DMS53 (cell line): ENCODE measurements around the gene IL10.
"Not testable (repeated sequence)": the region's sequence is repeated elsewhere in the genome, so short reads cannot be mapped to it uniquely, and the experiment has no call there.

Experiments
- DNase-seq: peaks from one replicate; lab custom pipeline; 2025; lab: John Stamatoyannopoulos, UW

The IL10 gene

DNA sequence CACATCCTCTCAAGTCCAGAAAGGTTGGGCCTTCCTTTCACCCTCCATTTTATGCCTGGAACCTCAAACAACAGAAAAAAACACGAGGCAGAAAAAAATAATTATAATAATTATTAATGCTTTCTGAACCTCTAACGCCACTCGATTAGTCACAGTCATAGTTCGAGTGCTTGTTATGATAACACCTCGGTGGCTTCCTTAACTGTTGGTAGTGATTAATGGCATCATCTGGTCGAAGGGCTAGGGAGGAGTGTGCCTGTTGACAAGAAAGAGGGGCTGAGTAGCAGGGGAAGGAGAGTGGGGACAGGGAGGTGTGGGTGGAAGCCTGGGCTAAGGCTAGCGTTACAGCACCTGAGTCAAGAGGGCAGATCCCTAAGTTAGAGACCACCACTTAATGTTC, 21.3 kb upstream of the IL10 start:
- no peak for DNase-seq

DNA sequence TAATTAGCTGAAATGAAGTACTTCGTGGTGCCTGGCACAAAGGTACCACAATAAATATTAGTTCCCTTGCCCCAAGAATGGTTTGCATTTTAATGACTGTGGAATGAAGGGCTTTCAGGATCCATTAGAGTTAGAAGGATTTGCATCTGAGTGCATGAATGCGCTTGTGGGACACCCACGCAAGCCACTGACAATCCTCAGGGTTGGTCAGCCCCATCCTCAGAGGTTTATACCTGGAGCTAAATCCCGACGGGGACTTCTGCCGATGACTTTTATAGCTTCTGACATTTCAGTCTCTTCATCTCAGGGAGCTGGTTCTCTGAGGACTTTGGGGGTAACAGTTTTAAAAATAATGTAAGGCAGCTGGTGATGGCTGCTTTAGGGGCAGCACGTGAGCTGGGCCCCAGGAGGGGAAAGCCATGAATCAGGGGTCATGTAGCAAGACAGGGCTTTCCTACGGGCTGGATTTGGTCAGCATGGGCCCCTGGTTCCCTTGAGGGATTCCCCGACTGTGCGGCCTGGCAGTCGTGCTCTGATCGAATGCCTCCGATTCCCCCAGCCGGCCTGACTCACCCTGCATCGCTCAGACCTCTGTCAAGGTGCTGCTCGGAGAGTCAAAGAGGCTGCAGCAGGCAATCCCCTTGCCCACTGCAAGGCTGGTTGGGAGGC, 20.8 kb upstream of the IL10 start:
- no peak for DNase-seq

DNA sequence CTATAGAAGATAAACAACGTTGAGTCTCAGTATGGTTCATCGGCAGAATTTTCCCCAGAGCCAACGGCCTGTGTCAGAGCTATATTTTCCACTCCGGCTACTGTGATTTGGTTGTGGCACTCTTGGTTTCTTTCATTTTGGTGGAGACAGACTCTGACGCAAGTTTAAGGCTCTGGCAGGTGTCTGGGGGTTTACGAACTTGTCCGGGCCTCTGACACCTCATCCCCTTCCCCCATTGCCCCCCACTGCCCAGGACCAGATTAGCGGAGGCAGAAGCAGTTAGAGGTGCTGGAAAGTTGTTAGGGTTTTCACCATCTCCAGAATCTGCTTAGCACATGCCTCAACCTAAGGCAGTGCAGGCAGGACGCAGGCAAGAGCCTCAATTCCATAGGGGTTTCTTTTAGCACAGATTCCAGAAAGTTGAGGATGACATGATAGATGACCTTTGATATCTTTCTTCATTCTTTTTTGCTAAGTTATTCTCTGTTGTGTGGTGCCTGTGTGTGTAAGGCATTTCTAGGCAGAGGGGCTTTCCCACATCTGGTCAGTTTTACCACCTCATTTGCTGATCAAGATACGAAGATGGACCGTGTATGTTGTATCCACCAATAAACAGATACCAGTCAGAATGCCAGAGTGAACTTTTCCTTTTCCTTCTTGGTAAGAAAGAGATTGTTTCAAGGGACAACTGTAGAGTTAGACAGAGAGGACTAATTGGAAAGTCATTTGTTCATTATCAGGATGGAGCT, 18.4 kb upstream of the IL10 start:
- DNase-seq = no peak

- DNase-seq = no peak
Observed at GRCh38 chr1:206788487-206789050, 16.3 kb upstream of the IL10 start.

DNA sequence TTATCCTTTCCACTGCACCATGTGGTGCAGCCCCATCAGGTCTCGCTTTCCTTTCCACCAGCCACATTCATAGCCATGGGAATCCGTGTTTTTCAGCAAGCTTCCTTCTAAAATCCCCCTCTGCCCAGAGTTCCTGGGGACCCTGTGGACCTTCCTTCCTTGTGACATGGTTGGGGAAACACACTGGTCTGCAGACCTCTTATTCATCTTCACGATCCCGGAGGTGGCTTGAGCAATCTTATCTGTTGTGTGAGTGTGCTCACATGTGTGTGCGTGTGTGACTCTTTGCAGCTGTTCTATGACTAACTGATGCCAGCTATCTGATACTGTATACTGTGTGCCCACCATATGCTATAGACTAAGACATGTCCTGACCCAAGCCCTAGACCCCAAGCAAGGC, 15.6 kb upstream of the IL10 start:
- no peak for DNase-seq

GRCh38 chr1:206786212-206786886, 14.1 kb upstream of the IL10 start:
- no peak for DNase-seq

- no peak for DNase-seq
Observed at GRCh38 chr1:206785182-206785765, 13.0 kb upstream of the IL10 start.

DNA sequence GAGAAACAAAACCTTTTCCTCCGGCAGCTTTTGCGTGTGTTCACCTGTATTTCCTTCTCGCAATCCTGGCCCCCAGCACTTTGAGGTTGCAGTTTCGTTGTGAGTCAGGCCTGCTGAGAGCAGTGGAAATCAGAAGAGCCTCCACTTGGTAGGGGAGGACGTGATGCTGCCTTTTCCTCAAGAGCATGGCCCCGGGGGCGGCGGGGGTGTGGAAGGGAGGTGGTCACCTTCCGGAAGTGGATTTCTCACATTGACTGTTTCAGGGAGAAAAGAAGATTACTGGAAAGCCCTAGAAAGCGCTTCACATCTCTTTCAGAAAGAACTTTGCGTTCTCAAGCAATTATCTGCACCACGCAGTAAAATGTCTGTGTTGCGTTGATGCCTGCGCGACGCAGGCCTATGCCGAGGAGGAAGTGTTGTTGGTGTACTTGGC, 12.2 kb upstream of the IL10 start:
- no peak for DNase-seq

- DNase-seq = no peak
Observed at GRCh38 chr1:206783506-206783905, 11.2 kb upstream of the IL10 start.

DNA sequence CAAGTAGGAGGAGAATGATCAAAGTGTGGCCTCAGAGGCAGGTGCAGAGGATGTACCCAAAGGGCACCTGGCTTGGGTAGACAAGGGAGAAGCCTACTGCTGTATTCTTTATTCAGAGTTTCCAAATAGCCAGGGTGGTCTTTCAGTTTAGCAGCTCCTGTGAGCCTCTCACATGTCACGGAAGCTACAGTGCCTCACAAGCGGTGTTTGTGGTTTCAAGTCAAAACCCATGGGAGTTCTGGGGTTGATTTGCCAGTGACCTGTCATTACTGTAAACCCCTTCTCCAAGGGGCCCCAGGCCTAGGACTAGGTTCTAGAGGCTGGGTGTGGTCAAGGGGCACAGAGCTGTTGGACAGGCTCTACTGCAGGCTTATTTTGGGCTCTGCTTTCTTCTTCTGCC, 10.2 kb upstream of the IL10 start:
- no peak for DNase-seq

DNA sequence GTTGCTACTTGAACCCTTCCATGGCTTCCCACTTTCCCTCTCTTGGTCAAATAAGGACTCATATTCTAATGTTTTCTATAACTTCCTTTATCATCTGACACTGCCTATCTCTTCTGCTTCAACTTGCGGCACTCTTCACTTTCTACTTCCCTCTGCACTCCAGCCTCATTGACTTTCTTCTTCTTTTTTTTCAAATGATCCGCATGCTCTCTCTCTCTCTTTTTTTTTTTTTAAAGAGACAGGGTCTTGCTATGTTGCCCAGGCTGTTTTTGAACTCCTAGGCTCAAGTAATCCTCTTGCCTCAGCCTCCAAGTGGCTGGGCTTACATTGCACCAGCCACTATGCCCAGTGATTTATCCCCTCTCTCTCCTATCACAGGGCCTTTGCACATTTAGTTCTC, 7.3 kb upstream of the IL10 start:
- DNase-seq = no peak

GRCh38 chr1:206778911-206779310, 6.6 kb upstream of the IL10 start:
- DNase-seq = not testable (repeated sequence)

GRCh38 chr1:206778031-206778430, 5.7 kb upstream of the IL10 start:
- DNase-seq = no peak

DNA sequence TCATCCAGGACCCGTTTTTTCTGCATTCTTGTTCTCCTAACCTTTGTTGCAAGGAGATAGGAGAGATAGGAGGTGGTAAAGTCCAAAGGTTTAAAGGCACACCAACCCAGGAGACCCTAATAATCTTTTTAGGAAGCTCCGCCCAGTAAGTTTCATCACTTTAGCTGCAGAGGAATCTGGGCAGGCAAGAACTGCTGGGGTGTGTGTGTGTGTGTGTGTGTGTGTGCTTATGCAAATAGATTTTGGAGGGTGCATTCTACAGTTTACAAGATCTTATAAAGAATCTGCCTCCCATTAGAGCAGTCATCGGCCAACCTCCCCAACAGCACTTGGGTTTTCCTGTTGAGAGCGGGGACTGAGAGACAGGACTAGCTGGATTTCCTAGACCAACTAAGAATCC, 3.9 kb upstream of the IL10 start:
- DNase-seq = no peak

DNA sequence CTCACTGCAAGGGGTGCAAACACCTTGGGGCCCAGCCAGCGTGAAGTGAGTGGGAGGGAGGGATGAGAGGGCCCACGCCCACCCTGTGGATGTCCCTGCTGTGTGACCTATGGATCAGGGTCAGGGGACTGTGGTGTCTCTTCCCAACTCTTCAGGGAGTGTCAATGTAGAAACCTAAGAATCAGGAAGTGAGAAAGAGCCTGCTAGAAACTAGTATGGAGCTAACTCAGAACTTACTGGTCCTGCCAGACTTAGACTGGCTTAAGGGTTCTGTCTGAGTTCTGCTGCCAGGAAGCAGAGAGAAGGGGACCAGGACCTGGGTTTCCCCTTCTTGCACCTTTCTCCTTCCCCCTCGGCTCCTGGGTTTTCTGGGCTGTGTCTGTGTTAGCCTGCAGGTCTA, 1.8 kb upstream of the IL10 start:
- no peak for DNase-seq

GRCh38 chr1:206771338-206771692, 979 bp downstream of the IL10 start:
- DNase-seq = no peak

GRCh38 chr1:206770531-206771337, 1.6 kb downstream of the IL10 start, which contains the start of gene IL19:
TSS of gene IL19 (plus strand) at chr1:206770773. CDS start at chr1:206836663, 65,890 bp downstream.
- DNase-seq = no peak

GRCh38 chr1:206769304-206769731, 3.0 kb downstream of the IL10 start:
- peak; percentile 25 for DNase-seq

DNA sequence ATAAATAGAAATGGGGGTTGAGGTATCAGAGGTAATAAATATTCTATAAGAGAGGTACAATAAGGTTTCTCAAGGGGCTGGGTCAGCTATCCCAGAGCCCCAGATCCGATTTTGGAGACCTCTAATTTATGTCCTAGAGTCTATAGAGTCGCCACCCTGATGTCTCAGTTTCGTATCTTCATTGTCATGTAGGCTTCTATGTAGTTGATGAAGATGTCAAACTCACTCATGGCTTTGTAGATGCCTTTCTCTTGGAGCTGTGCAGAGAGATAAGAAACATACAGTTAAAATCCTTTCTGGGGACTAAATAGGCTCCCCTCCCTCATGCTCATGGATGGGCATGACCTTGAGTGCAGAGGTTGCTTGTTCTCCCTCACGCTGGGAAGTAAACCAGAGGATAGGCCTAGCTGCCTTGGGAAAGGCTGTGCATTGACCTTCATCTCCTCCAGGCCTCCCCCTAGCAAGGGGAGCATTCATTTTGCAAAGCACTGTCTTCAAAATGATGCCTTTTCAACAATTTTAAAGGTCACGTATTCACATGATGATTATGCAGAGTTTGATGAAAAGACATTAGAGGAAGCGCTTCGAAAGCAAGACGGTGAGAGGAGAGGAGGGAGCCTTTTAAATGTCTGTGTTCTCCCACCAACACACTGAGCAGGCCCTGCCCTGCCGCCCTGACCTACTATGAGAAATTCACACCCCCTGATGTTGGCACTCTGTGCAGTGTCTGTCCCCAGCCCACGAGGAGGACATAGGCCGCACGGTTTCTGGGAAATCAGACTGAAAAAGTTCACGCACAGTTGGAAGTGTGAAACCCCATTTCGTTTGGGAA, 3.6 kb downstream of the IL10 start:
- DNase-seq = no peak

DNA sequence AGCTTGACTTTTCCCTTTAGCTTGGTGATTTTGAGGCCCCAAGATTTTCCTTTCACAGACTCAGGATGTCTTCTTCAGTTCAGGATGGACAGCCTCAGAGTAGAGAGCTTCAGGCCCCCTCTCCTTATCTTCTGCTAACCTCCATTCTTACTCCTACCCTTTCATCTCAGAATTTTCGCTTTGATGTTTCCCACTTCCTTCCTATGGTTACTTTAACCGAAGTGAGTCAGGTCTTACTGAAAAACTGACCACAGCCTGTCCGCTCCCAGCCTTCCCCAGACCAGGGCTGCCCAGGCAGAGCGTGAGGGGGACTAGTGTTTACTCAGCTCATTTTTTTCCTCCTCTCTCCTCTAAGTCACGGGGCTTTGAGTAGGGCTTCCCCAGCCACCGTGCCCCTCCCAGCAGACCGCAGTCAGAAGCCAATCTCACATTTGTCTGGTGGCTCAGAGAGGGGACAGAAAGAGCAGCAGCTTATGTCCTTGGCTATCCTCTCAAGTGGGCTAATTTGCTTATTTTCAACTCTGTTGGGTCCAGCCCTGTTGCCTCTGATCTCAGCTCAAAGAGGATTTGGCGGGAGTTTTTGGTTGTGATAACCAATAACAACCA, 5.9 kb downstream of the IL10 start:
- DNase-seq = peak; percentile 79
